GM18499 (cell line): ENCODE results near the gene USP3.
A peak's percentile ranks its signal among the peaks of the same experiment; 100 is the strongest.
"Not testable (repeated sequence)": the region's sequence is repeated elsewhere in the genome, so short reads cannot be mapped to it uniquely, and the experiment has no call there.

Source experiments
- ATAC-seq: cut with Tn5 transposase; IDR thresholded peaks from one replicate; pipeline ENCODE4 v1.9.1; 2021; ENCODE audit warnings: moderate number of reproducible peaks; ENCODE audit not compliant: insufficient read depth, unreplicated experiment

Gene USP3

GRCh38 chr15:63474810-63475316 is 29.5 kb upstream of the USP3 start:
- peak; percentile 50 for ATAC-seq

- no peak for ATAC-seq
Observed at GRCh38 chr15:63475707-63476106, 28.7 kb upstream of the USP3 start.

DNA sequence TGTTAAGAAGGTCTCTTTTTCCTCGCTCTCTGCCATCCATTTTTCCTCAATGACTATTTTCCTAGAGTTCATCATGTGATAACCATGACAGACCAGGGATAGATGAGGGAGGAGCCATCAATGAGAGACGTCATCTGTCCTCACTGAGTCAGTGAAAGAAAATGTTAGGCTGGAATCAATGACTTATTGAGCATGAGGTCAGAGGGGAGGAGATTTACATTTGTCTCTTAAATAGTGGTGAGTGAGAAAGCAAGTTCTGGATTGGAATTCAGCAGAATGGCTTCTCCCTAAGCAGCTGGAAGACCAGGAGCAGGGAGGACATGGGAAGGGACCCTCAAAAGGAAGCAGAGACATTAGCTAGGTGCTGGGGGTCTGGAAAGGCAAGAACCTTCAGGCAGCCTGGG is 28.2 kb upstream of the USP3 start:
- ATAC-seq, result no peak

DNA sequence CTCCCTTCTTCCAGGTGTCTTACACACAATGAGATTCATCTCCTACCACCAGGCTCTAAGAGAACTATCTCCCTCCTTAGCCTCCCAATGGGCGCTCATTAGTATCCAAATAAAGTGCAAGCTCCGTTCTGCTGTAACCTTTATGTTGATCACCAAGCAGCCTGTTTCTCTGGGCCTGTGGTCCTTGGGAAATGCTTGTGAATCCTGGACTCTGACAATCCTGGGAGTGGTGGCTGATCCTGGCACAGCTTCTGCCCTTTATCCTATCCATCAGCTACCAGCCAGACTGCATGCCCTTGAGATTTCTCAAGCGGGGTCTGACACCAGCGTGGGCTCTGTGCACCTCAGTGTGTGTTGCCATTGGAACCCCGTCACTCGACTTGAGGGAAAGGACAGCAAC is 26.1 kb upstream of the USP3 start:
- no peak for ATAC-seq

- no peak for ATAC-seq
Observed at GRCh38 chr15:63480441-63480821, 24.0 kb upstream of the USP3 start.

DNA sequence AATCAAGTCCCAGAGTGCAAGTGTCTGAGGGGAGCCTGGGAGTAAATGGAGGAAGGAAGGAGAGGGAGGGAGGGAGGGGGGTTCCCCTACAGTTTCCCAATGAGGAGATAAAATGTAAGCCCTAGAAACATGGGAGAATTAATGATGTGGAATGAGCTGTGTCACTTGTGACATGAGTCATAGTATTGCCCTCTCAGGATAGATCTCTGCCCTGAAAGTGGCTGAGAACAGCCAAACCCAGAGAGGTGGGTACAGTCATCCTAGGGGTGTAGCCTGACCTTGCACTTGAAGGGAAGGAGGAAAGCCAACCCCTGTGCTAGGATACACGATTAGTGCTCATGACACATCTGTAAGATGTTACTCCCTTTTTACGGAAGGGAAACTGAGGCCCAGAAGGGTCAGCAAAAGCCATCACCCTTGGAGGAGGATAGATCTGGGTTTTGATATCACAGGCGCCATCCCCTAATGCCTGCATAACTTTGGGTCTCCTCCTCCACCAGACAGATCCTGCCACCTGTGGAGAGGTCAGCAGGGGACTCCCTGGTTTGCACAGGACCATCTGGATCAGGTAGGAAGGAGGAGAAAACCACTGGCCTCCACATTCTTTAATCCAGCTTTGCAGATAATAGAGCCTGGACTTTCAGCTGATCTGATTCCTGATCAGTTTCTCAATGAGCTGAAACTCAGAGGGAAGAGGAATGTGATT is 23.1 kb upstream of the USP3 start:
- no peak for ATAC-seq

GRCh38 chr15:63482874-63483323 is 21.5 kb upstream of the USP3 start:
- no peak for ATAC-seq

GRCh38 chr15:63483521-63484371 is 20.6 kb upstream of the USP3 start:
- no peak for ATAC-seq

DNA sequence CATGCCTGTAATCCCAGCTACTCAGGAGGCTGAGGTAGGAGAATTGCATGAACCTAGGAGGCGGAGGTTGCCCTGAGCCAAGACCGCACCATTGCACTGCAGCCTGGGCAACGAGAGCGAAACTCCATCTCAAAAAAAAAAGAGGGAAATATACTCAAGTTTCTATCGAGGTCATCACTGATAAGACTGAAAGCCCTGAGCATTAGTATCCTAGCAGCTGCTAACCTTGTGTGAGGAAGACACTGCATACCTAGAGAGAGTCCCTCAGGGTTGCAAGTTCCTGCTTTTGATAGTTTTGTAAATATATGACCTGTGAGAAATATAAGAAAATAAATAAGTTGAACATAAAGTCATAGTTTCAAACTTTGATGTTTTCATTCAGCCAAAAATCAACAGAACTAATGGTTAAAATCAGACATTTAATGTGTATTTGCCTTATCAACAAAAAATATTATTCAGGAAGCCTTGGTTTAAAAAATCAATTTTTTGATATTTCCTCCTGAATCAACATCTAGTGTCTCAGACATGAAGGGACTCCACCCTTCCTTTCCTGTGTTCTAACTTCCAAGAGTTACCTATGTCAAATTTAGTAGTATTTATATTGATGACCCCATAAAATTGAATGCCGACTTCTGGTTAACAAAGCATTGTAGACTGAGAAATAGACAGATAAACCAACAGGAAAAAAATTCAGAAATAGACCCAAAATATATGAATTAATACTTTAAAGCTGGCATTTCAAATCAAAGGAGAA is 19.8 kb upstream of the USP3 start:
- no peak for ATAC-seq

GRCh38 chr15:63487076-63487757 is 17.2 kb upstream of the USP3 start:
- no peak for ATAC-seq

- ATAC-seq, result not testable (repeated sequence)
Observed at GRCh38 chr15:63487758-63488397, 16.5 kb upstream of the USP3 start.

- no peak for ATAC-seq
Observed at GRCh38 chr15:63488398-63488960, 15.9 kb upstream of the USP3 start.

- ATAC-seq, result no peak
Observed at GRCh38 chr15:63489352-63489751, 15.0 kb upstream of the USP3 start.

DNA sequence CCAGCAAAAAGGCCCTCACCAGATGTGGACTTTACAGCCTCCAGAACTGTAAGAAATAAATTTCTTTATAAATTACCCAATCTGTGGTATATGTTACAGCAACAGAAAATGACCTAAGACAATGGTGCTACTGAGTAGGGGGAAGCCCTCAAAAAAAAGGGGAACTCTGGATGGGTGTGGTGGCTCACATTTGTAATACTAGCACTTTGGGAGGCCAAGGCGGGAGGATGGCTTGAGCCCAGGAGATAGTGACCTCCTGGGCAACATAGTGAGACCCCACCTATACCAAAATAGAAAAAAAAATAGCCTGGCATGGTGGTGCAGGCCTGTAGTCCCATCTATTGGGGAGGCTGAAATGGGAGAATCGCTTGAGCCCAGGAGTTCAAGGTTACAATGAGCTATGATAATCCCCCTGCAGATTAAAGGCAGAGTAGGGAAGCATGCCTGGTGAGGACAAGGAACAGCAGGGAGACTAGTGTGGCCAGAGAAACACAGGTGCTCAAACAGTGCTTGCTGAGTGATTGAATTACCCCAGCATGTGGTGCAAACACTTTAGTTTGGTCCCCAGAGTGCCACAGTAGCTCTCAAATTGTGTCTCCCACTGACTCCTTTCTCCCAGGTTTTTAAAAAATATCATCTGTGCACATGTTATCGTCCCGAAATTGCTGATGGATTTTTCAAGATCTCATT is 13.9 kb upstream of the USP3 start:
- ATAC-seq, result no peak

GRCh38 chr15:63491116-63491827 is 13.1 kb upstream of the USP3 start:
- ATAC-seq, result no peak

GRCh38 chr15:63491979-63492378 is 12.4 kb upstream of the USP3 start:
- ATAC-seq, result no peak

DNA sequence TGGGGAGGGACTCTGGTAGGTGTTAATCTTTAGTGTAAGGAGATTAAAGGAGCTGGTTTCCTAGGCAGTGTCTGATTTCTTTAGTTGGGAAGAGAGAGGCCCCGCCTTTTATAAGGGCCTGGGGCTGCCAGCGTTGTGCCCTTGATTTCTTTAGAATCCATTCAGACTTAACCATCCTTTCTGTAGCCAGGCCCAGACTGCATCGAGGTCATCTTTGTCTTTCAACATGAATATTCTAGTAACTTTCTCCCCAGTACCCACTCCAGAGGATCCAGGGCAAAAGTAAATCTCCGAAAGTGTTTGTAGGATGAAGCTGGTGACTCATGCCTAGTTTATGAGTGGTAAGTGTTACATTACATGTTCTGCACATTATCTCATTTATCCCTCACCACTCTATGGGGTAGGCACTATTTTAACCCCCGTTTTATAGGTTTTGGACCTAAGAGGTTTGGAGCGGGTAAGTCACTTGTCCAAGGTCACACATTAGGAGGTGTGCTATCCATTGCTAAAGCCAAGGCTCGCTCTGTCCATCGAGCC is 11.8 kb upstream of the USP3 start:
- ATAC-seq, result no peak

DNA sequence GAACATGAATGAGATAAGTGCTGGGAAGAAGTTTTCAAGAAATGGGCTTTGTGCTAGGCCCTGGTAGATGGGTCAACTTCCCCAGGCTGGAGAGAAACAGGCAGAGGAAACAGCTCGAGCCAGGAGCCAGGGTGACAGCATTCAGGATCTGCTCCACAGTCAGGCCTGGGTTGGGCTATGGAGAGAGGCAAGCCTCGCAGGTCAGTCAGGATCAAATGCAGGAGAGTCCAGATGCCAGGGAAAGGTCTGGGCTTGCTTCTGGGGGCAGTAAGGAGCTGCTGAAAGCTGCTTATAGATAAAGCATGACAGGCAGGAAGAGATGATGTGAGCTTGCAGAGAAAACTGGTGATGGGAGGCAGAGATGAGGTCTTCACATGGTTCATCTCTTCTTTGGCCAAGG is 11.0 kb upstream of the USP3 start:
- no peak for ATAC-seq
